ENCODE data around the gene PFKFB1. TPM values are rescaled to one million over a fixed set of nuclear protein-coding genes. Genes with fewer than 3 reads are reported as not detected.

The PFKFB1 gene
- total RNA-seq, 1 experiment from 2014 or later = 0.37 TPM

DNA sequence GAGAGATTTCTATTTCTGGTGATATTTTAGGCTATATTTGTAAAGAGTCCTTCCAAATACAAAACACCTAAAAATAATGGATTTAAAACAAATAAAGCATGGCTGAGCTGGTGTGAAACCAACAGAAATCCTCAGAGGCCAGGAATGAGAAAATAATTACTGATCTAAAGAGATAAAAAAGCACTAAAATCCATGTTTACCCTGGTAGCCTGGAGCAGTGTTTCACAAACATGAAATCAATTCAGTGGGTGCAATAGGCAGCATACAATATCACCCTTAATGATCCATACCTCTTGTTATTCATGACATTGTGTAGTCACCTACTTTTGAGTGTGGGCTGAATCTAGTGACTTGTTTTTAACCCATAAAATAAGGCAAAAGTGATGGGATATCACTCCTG is 14.6 kb downstream of the PFKFB1 start:
- H3K36me3 Mint-ChIP-seq (ENCODE audit: insufficient read depth, unreplicated experiment) = no peaks in the 10 kb centered on the region

DNA sequence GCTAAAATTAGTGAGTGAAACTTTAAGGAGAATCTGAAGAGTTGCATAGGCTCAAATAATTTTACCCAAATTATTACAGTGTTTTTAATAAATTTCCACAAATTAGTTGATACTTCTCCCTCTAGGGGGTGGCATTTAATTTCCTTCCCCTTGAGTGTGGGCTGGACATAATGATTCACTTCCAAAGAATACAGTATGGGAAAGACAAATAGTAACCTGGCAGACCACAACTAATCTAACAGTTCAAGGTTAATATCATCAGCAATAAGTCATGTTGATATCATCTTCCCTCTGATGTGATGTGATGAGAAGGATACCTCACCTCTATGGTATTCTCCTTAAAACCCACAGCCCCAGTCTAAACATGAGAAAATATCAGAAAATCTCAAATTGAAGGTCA is 15.5 kb downstream of the PFKFB1 start:
- ChIA-PET CTCF (no interaction called here), POLR2A (no interaction called here)
- H3K4me3 Mint-ChIP-seq (ENCODE audit: unreplicated experiment) = no peak overlapping the region
- intact Hi-C loops (cut with micrococcal nuclease) = no loop called here
- no peaks in the 10 kb centered on the region for H3K9me3 Mint-ChIP-seq (ENCODE audit: unreplicated experiment)
- H3K27ac Mint-ChIP-seq (ENCODE audit: low read depth, unreplicated experiment) = no peak overlapping the region
- no peak for DNase-seq (ENCODE audit: unreplicated experiment)
- BruUV-seq (replicated peaks) = no TSS peak
- peaks cover 51% of the 10 kb centered on the region for H3K27me3 Mint-ChIP-seq (ENCODE audit: insufficient read depth, unreplicated experiment)
- TF ChIP-seq, protein P1, sequence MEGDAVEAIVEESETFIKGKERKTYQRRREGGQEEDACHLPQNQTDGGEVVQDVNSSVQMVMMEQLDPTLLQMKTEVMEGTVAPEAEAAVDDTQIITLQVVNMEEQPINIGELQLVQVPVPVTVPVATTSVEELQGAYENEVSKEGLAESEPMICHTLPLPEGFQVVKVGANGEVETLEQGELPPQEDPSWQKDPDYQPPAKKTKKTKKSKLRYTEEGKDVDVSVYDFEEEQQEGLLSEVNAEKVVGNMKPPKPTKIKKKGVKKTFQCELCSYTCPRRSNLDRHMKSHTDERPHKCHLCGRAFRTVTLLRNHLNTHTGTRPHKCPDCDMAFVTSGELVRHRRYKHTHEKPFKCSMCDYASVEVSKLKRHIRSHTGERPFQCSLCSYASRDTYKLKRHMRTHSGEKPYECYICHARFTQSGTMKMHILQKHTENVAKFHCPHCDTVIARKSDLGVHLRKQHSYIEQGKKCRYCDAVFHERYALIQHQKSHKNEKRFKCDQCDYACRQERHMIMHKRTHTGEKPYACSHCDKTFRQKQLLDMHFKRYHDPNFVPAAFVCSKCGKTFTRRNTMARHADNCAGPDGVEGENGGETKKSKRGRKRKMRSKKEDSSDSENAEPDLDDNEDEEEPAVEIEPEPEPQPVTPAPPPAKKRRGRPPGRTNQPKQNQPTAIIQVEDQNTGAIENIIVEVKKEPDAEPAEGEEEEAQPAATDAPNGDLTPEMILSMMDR (IDR thresholded peaks at IDR 0.05; ENCODE audit: unreplicated experiment) = no peak
- no peaks in the 10 kb centered on the region for H3K4me1 Mint-ChIP-seq (ENCODE audit: insufficient read depth, unreplicated experiment)
- no peaks in the 10 kb centered on the region for H3K36me3 Mint-ChIP-seq (ENCODE audit: insufficient read depth, unreplicated experiment)

More for the DNA sequence above, 14.6 kb downstream of the PFKFB1 start:
- Mint-ChIP-seq H3K27ac (ENCODE audit: low read depth, unreplicated experiment) (no peak overlapping the region), H3K27me3 (ENCODE audit: insufficient read depth, unreplicated experiment) (peaks cover 61% of the 10 kb centered on the region), H3K4me3 (ENCODE audit: unreplicated experiment) (no peak overlapping the region), H3K9me3 (ENCODE audit: unreplicated experiment) (no peaks in the 10 kb centered on the region), H3K4me1 (ENCODE audit: insufficient read depth, unreplicated experiment) (no peaks in the 10 kb centered on the region)
- ChIA-PET POLR2A (no interaction called here), CTCF (no interaction called here)
- TF ChIP-seq, protein P1 (IDR thresholded peaks at IDR 0.05; ENCODE audit: unreplicated experiment) = no peak
- intact Hi-C loops (cut with micrococcal nuclease) = no loop called here
- DNase-seq (ENCODE audit: unreplicated experiment) = no peak
- BruUV-seq (replicated peaks) = no TSS peak

DNA sequence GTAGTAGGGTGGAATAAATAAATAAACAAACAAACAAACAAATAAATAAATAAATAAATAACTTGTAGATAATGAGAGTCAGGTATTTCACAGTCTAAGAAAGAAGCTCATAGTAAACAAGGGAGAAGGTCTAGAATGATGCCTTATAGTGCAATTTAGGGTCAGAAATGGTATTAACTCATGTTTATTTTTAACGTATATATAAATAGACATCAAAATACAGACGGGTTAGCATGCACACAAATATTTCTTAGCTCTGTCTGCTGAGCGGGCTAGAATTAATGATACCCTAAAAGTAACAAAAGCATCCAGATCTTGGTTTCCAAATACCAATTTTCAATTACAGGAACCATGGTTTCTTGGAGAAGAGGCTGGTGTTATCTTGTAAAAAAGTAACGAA is 16.6 kb downstream of the PFKFB1 start:
- Mint-ChIP-seq H3K4me1 (ENCODE audit: insufficient read depth, unreplicated experiment) (no peaks in the 10 kb centered on the region), H3K27ac (ENCODE audit: low read depth, unreplicated experiment) (no peak overlapping the region), H3K36me3 (ENCODE audit: insufficient read depth, unreplicated experiment) (no peaks in the 10 kb centered on the region), H3K27me3 (ENCODE audit: insufficient read depth, unreplicated experiment) (peaks cover 48% of the 10 kb centered on the region), H3K4me3 (ENCODE audit: unreplicated experiment) (no peak overlapping the region), H3K9me3 (ENCODE audit: unreplicated experiment) (no peaks in the 10 kb centered on the region)
- no peak for DNase-seq (ENCODE audit: unreplicated experiment)
- BruUV-seq (replicated peaks) = no TSS peak
- intact Hi-C loops (cut with micrococcal nuclease) = no loop called here
- TF ChIP-seq, protein P1 (IDR thresholded peaks at IDR 0.05; ENCODE audit: unreplicated experiment) = no peak
- POLR2A ChIA-PET = no interaction called here
- CTCF ChIA-PET = no interaction called here

DNA sequence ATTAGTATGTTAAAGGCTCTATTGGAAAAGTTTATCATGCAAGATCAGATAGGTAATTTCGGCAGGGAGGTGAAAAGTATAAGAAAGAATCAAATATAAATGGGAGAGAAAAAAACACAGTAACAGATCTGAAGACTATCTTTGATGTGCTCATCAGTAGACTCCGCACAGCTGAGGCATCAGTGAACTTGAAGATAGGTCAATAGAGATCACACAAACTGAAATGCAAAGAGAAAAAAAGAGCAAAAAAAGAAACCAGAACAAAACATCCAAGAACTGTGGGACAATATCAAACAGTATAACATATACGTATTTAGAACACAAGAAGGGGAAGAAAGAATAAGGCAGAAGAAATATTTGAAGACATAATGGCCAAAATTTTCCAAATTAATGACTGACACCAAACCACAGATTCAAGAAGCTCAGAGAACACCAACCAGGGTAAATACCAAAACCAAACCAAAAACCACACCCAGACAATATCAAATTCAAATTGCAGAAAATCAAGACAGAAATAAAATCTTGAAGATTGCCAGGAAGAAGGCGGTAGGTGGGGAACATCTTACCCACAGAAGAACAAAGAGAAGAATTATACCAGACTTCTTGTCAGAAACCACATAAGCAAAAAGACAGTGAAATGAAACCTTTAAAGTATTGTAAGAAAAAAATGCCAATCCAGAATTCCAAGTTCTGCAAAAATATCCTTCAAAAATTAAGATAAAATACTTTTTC is 29.1 kb downstream of the PFKFB1 start:
- intact Hi-C loops (cut with micrococcal nuclease) = no loop called here
- H3K4me1 Mint-ChIP-seq (ENCODE audit: insufficient read depth, unreplicated experiment) = no peaks in the 10 kb centered on the region
- CTCF ChIA-PET = interaction anchor here (0.7 kb wide), 1 partner anchor 1975 kb away, joined by 3 read pairs; no protein-coding TSS in a partner anchor
- TF ChIP-seq, protein P1 (IDR thresholded peaks at IDR 0.05; ENCODE audit: unreplicated experiment) = no peak
- H3K36me3 Mint-ChIP-seq (ENCODE audit: insufficient read depth, unreplicated experiment) = no peaks in the 10 kb centered on the region
- no peak overlapping the region for H3K4me3 Mint-ChIP-seq (ENCODE audit: unreplicated experiment)
- POLR2A ChIA-PET = no interaction called here
- H3K27me3 Mint-ChIP-seq (ENCODE audit: insufficient read depth, unreplicated experiment) = peaks cover 43% of the 10 kb centered on the region
- DNase-seq (ENCODE audit: unreplicated experiment) = no peak
- no TSS peak for BruUV-seq (replicated peaks)
- H3K27ac Mint-ChIP-seq (ENCODE audit: low read depth, unreplicated experiment) = no peak overlapping the region
- H3K9me3 Mint-ChIP-seq (ENCODE audit: unreplicated experiment) = peaks cover 8% of the 10 kb centered on the region
